Ovary (tissue), 3 donors: ENCODE results near the gene RPL38.

Experiments
- CTCF ChIP-seq, 3 donors: fragments of 450-650 bp in 2 of 3; fragments of 200-600 bp in 1 of 3; IDR thresholded peaks; one replicate each; pipeline versions ENCODE4 v1.5.1 to v1.8.0; 2016 to 2022; ENCODE audit warnings: antibody characterized with exemption in 3 of 3, mild to moderate bottlenecking in 1 of 3
- EP300 ChIP-seq: sonication (generic); formaldehyde crosslinking; IDR thresholded peaks from one replicate; pipeline ENCODE4 v1.6.1; 2017; ENCODE audit warnings: antibody characterized with exemption
- donor health status: DM: no; HTN: no; CAD: no.

GRCh38 chr17:74210191-74211140 is 7.0 kb downstream of the RPL38 start:
- TF ChIP-seq CTCF (IDR thresholded peaks at IDR 0.05) (peak; percentile 82 to 91 (median 84)), EP300 (no peak)
